ENCODE data around the gene DLGAP3.

GRCh38 chr1:34859446-34860200 lies 69.8 kb downstream of the DLGAP3 start, which contains the start of gene SMIM12:
- TF ChIP-seq CTCF (IDR thresholded peaks at IDR 0.05) (peak; percentile 75 to 99 (median 96)), POLR2A (IDR thresholded peaks at IDR 0.05) (peak; percentile 78 to 92 (median 92))

Data from body of pancreas (tissue), 4 donors.